Hematopoietic multipotent progenitor cell treated with erythropoietin and hydrocortisone succinate and interleukin-3 and kit ligand, for 17 days (in vitro differentiated cells): ENCODE measurements around the gene WDR49.

ENCODE experiments used
- DNase-seq: peaks from one replicate; pipeline ENCODE4 v3.0.0-alpha.2; 2015; ENCODE audit warnings: low spot score

WDR49 gene

GRCh38 chr3:167653760-167654159, at the start of gene WDR49:
TSS of gene WDR49 (minus strand) at chr3:167653942. CDS start at chr3:167653425, 517 bp downstream.
- no peak for DNase-seq

DNA sequence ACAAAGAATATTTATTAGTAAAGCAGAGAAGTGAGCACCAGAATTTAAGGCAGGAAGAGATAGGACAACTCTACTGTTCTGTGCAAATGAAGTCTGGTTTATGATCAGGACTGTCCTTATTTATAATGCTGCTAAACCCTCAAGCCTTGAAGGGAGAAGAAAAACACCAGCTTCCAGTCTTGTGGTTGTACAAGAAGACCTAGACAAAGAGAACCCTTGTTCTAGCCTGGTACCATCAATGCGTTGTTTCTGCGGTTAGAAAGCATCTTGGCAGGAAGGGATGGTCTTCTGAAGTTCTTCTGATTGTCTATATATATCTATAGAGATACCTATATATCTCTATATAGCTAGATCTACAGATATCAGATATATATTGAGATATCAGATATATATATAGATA, 47.2 kb upstream of the WDR49 start:
- DNase-seq = no peak

DNA sequence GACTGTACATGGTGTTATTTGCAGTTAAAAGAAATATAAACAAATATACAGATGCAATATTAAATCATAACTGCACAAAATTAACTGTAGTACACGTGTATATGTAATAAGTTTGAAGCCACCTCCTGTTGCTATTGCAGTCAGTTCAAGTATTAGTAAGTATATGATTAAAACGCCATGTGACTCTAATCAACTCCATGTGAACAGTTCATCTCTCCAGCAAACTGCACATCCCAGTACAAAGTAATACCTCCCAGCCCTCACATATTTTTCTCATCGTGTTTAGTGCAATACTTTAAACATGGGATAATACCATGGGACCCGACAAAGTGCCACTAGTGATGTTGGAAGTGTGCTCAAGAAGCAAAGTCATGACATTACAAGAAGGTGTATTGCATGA, 46.3 kb upstream of the WDR49 start:
- no peak for DNase-seq

- no peak for DNase-seq
Measured at GRCh38 chr3:167694121-167694520, 40.4 kb upstream of the WDR49 start.

- DNase-seq = no peak
Measured at GRCh38 chr3:167691366-167691765, 37.6 kb upstream of the WDR49 start.

- DNase-seq = peak; percentile 89
Measured at GRCh38 chr3:167684388-167684993, 30.7 kb upstream of the WDR49 start.

GRCh38 chr3:167679526-167679925, 25.8 kb upstream of the WDR49 start:
- no peak for DNase-seq

DNA sequence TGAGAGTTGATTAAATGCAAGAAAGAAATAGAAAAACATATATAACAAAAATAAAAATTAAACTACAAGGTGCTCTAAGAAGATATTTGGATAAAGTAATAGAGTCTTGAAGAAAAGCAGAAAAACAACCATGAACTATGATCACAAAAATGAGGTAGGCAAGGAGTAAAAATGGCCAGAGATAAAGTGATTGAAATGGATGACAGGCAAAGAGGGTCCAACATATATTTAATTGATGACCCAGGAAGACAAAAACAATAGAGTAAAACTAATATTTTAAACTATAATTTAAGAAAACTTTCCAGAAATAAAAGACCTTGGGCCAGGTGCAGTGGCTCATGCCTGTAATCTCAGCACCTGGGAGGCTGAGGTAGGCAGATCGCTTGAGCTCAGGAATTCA, 22.1 kb upstream of the WDR49 start:
- no peak for DNase-seq

GRCh38 chr3:167673221-167673620, 19.5 kb upstream of the WDR49 start:
- DNase-seq = no peak

GRCh38 chr3:167671878-167672427, 18.2 kb upstream of the WDR49 start:
- no peak for DNase-seq

GRCh38 chr3:167669699-167670098, 16.0 kb upstream of the WDR49 start:
- DNase-seq = no peak

DNA sequence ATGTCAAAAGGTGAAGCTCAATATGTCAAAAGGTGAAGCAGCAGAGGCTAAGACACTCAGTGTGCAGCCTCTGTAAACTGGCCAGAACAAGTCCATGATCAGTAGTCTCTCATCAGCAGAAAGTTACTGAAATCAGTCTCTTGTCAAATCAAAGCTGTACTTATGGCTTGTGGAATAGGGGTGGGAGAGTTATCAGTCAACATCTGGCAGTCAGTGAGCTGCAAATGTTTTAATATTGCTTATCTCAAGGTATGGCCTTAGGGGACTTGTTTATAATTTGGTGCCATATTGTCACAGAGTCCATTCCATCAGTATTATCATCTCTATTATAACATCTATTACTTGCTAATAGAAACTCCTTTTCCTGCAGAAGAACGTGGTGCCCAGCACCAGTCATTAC, 14.9 kb upstream of the WDR49 start:
- DNase-seq = no peak

DNA sequence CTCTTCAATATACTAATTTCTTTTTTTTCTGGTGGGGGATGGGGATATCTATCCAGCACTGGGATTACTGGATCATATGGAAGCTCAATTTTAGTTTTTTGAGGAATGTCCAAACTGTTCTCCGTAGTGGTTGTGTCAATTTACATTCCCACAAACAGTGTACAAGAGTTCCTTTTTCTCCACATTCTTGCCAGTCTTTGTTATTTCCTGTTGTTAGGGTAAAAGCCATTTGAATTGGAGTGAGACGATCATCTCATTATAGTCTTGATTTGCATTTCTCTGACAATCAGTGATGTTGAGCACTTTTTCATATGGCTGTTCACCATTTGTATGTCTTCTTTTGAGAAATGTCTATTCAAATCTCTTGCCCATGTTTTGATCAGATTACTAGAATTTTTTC, 12.8 kb upstream of the WDR49 start:
- no peak for DNase-seq

DNA sequence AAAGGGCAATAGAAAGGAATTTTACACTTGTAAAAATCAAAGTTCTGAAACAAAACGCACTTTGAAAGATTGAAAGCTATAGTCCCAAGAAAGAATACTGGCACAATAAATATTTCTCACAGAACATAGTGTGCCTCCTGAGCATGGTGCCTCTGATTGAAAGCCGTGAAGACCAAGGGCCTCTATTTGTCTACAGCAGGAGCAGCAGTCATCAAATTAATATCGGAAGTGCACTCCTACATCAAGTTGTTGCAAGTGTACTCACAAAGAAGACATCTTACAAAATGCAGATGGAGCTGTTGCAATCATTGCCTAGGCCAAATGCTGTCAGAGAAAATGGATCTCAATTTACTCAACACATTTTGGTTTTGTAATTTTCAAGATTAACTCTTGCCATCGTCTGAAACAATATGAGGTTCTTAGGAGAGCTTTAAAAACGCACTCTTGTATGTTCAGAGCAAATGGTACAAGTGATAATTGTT, 9.2 kb upstream of the WDR49 start:
- DNase-seq = no peak

GRCh38 chr3:167657684-167658225, 4.0 kb upstream of the WDR49 start:
- no peak for DNase-seq

DNA sequence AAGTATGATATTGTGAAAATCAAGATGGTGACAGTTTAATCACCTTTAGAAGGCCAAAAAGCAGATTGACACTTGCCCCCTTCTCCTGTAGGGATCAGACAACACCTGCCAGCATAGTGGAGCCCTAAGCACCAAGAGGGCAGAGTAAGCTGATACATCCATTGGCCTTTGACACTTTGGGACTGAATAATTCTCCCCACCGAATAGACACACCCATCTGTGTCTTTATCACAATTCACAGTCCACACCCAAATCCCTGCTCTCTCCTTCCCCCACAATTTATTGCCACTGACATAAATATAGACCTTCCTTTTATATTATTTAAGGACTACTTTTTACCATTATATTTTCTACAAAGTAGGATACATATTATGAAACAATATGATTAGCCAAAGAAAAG, 3.1 kb upstream of the WDR49 start:
- DNase-seq = no peak

DNA sequence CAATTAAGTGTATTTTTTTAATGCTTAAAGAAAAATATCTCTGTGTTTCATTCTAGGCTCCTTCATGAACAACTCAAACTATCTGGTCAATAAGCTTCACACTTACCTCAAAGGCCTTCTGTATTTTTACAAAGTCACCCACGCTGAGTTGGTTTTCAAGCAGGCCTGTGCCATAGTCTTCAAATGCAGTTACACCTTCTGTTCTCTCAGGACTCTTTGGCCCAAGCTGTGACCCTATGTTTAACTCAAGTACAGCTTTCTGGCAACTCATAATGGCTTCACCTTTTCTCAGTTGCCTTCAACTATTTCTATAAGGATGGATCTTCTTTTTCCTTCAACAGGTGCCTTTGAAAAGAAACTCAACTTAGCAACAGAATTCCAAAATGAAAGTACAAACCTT, 587 bp downstream of the WDR49 start:
- no peak for DNase-seq

GRCh38 chr3:167651826-167652225, 1.9 kb downstream of the WDR49 start:
- DNase-seq = no peak

DNA sequence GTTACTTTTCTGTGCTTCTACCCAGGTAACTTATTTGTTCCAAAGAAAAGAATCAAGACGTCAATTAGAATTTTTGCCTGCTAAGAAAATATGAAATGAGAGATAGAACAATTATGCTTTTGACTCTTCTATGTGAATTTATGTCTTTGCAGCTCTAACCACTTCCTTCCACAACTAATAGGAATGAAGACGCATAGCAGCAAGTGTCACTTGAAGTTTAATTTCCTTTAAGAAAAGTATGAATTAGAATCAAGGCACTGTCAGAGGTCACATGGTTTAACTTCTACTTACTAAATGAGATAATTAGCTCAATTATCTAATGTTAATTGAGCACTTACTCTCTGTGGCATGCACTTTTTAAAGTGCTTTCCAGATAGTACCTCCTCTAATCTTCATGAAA, 3.3 kb downstream of the WDR49 start:
- DNase-seq = no peak

DNA sequence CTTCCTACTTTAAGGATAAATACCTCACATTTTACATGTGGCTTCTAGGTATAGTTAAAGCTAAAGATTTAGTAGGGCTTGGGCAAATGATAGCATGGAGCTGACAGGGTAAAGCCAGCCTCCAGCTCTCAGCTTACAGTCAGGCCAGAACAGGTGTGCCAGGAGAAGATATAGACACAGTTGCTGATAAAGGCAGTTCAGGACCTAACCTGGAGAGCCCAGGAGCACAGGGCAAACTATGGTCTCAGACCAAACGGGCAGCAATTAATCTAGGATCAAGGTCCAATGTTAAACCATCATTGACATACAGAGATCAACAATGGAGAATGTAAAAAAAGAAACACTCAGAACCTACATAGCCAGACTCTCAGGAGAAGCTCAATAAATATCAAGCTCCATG, 4.0 kb downstream of the WDR49 start:
- no peak for DNase-seq

DNA sequence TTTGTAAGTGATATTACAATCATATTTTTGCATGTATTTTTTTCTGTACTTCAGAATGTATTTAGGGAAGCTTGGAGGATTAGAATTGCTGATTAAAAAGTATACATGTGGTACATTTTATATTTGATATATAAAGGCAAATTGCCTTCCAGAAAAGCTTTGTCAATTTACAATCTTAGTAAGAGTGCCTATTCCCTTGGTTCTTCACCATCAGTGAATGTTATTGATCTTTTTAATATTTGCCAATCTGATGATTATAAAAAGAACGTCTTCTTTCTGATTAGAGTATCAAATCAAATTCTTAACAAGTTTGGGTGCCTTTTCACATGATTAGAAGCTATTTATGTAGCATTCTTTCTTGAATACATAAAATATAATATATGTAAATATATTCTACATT, 9.1 kb downstream of the WDR49 start:
- DNase-seq = no peak

GRCh38 chr3:167631471-167631870, 22.3 kb downstream of the WDR49 start:
- DNase-seq = no peak

GRCh38 chr3:167626490-167626889, 27.3 kb downstream of the WDR49 start:
- no peak for DNase-seq

- DNase-seq = no peak
Measured at GRCh38 chr3:167615030-167615429, 38.7 kb downstream of the WDR49 start.
